ENCODE results near the gene SEPTIN12. TPM values are rescaled to one million over a fixed set of nuclear protein-coding genes. Genes with fewer than 3 reads are reported as not detected.

Gene SEPTIN12
- total and polyA plus RNA-seq, 4 donors = not detected

DNA sequence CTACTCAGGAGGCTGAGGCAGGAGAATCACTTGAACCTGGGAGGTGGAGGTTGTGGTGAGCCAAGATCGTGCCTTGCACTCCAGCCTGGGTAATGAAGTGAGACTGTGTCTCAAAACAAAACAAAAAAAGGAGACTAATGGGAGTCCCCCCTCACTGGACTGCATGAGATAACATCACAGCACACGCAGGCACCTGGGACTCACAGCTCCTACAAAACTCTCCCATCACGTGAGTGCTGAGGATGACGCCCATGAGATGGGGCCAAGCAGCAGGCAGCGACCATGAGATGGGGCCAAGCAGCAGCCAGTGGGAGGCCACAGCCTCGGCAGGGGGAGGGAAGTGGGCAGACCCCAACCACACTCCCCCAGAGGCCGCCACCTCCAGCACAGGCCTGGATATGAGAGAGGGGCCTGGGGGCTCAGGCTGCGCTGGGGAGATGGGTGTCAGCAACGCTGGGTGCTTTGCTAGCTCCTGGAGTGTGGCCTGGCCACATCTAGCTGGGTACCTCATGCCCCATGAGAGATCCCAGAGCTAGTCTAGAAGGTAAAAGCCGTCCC, 38.4 kb downstream of the SEPTIN12 start:
- H3K27me3 ChIP-seq (ENCODE audit: control insufficient read depth in 3 of 3, insufficient read depth in 3 of 3, low read length in 2 of 3) = no peaks in the 10 kb centered on the region
- H3K9ac ChIP-seq (ENCODE audit: insufficient read depth in 1 of 2, low read length in 2 of 2) = no peak overlapping the region
- H3K36me3 ChIP-seq (ENCODE audit: control insufficient read depth in 4 of 4, insufficient read depth in 4 of 4, low read length in 4 of 4) = peaks cover 7 to 37% (median 23%) of the 10 kb centered on the region in 4 donors
- H3K4me1 ChIP-seq (ENCODE audit: control insufficient read depth in 5 of 5, insufficient read depth in 5 of 5, low read length in 5 of 5) = peaks cover 0 to 12% (median 0%) of the 10 kb centered on the region in 5 donors
- DNase-seq (no peak), ATAC-seq (ENCODE audit: insufficient read depth, low FRiP score) (no peak)
- 88 to 90% methylated on average over 10 of the region's 10 CpGs for WGBS, 2 donors
- no peaks in the 10 kb centered on the region for H3K9me3 ChIP-seq (ENCODE audit: control insufficient read depth in 4 of 4, insufficient read depth in 3 of 4, low read length in 3 of 4)
- H3K27ac ChIP-seq (ENCODE audit: low read depth in 1 of 2, low read length in 1 of 2) = no peak overlapping the region
- H3K4me3 ChIP-seq = no peak overlapping the region
- TF ChIP-seq, protein P1, sequence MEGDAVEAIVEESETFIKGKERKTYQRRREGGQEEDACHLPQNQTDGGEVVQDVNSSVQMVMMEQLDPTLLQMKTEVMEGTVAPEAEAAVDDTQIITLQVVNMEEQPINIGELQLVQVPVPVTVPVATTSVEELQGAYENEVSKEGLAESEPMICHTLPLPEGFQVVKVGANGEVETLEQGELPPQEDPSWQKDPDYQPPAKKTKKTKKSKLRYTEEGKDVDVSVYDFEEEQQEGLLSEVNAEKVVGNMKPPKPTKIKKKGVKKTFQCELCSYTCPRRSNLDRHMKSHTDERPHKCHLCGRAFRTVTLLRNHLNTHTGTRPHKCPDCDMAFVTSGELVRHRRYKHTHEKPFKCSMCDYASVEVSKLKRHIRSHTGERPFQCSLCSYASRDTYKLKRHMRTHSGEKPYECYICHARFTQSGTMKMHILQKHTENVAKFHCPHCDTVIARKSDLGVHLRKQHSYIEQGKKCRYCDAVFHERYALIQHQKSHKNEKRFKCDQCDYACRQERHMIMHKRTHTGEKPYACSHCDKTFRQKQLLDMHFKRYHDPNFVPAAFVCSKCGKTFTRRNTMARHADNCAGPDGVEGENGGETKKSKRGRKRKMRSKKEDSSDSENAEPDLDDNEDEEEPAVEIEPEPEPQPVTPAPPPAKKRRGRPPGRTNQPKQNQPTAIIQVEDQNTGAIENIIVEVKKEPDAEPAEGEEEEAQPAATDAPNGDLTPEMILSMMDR (IDR thresholded peaks at IDR 0.05; ENCODE audit: control extremely low read depth, extremely low read depth) = no peak

DNA sequence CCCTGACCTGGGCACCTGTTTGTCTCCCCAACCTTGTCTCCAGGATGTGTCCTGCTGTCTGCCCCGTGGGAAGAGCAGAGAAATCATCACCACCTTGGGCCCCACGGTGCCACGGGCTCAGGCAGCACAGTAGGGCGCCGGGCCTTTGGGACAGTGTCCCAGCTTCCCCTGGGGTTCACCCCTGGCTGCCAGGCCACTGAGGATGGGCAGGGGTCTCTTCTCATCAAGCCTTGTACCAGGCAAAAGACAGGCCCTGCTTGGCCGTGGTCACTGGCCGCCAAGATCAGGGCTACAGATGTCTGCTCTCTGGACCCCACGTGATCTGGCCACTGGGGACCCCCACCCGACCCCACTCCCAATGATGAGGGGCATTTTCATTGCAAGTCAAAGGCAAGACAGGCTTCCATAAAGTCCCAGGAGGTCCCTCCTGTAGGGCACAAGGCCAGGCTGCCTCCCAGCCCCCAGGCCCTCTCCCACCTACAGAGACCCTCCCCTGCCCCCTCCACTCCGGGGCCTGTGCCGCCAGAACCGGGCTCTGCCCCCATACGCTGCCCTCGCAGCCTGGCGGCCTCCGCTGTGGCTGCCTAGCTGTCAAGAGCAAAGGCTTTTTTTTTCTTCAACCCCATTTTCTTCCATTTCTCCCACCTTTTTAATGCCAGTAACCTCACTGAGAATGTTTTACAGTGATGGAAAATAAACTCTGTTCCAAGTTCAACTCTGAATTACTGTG, 39.3 kb downstream of the SEPTIN12 start:
- DNase-seq = no peak
- TF ChIP-seq, protein P1 (IDR thresholded peaks at IDR 0.05; ENCODE audit: control extremely low read depth, extremely low read depth) = no peak
- Histone ChIP-seq H3K9me3 (ENCODE audit: control insufficient read depth in 4 of 4, insufficient read depth in 3 of 4, low read length in 3 of 4) (no peaks in the 10 kb centered on the region), H3K27me3 (ENCODE audit: control insufficient read depth in 3 of 3, insufficient read depth in 3 of 3, low read length in 2 of 3) (no peaks in the 10 kb centered on the region), H3K27ac (ENCODE audit: low read depth in 1 of 2, low read length in 1 of 2) (no peak overlapping the region), H3K4me3 (no peak overlapping the region), H3K36me3 (ENCODE audit: control insufficient read depth in 4 of 4, insufficient read depth in 4 of 4, low read length in 4 of 4) (peaks cover 2 to 34% (median 18%) of the 10 kb centered on the region in 4 donors), H3K9ac (ENCODE audit: insufficient read depth in 1 of 2, low read length in 2 of 2) (no peak overlapping the region), H3K4me1 (ENCODE audit: control insufficient read depth in 5 of 5, insufficient read depth in 5 of 5, low read length in 5 of 5) (peaks cover 0 to 12% (median 0%) of the 10 kb centered on the region in 5 donors)
- ATAC-seq (ENCODE audit: insufficient read depth, low FRiP score) = no peak
- WGBS, 2 donors = 92 to 93% methylated on average over 16 of the region's 16 CpGs

DNA sequence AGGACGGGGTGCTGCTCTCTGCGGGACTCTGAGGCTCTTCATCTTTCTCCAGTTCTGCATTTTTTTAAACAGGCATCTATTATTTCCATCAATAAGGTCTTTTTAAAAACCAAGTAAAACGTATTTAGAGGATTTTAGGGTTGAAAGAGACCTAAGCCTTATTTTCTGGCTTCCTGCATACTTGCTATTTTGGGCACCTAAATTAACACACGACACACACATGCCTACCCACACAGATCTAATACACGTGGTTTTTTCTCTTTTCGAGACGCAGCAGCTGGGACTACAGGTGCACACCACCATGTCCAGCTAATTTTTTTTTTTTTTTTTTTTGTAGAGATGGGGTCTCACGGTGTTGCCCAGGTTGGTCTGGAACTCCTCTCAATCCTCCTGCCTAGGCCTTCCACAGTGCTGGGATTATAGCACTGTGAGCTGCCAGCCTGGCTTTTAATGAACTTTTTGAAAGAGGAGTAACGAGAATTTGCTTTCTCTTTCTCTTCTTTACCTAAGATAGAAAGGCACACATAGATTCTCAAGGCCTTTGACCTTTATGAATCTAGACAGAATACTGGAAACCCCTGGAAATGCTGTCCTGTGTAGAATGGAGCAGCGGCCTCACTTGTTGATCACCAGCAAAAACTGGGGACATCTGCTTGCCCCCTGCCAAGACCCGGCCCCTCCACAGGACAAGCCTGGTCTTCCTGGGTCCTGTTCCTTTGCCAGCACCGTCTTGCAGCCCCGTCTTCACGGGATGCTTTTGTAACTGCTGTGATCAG, 40.1 kb downstream of the SEPTIN12 start:
- Histone ChIP-seq H3K4me3 (no peak overlapping the region), H3K27ac (ENCODE audit: low read depth in 1 of 2, low read length in 1 of 2) (no peak overlapping the region), H3K27me3 (ENCODE audit: control insufficient read depth in 3 of 3, insufficient read depth in 3 of 3, low read length in 2 of 3) (no peaks in the 10 kb centered on the region), H3K9ac (ENCODE audit: insufficient read depth in 1 of 2, low read length in 2 of 2) (no peak overlapping the region), H3K36me3 (ENCODE audit: control insufficient read depth in 4 of 4, insufficient read depth in 4 of 4, low read length in 4 of 4) (peaks cover 2 to 27% (median 16%) of the 10 kb centered on the region in 4 donors), H3K9me3 (ENCODE audit: control insufficient read depth in 4 of 4, insufficient read depth in 3 of 4, low read length in 3 of 4) (no peaks in the 10 kb centered on the region), H3K4me1 (ENCODE audit: control insufficient read depth in 5 of 5, insufficient read depth in 5 of 5, low read length in 5 of 5) (peaks cover 0 to 12% (median 0%) of the 10 kb centered on the region in 5 donors)
- DNase-seq = no peak
- TF ChIP-seq, protein P1 (IDR thresholded peaks at IDR 0.05; ENCODE audit: control extremely low read depth, extremely low read depth) = no peak
- no peak for ATAC-seq (ENCODE audit: insufficient read depth, low FRiP score)
- WGBS, 2 donors = 78 to 81% methylated on average over 14 of the region's 14 CpGs

All from lung (tissue), 12 donors.